HFFc6 (cell line): ENCODE data around the gene CD300LD. TPM values are rescaled to one million over a fixed set of nuclear protein-coding genes. Genes with fewer than 3 reads are reported as not detected.

Experiments used
- DNase-seq: peaks from one replicate; pipeline ENCODE4 v3.0.0-alpha.2; 2018
- H3K27ac Mint-ChIP-seq: 2 replicates; pipeline ENCODE4 v1.8.0; 2020; ENCODE audit warnings: mild to moderate bottlenecking, mixed read lengths
- H3K27me3 Mint-ChIP-seq: 2 replicates; pipeline ENCODE4 v1.8.0; 2021; ENCODE audit warnings: mild to moderate bottlenecking, moderate library complexity, mixed read lengths; ENCODE audit not compliant: insufficient read depth
- H3K36me3 Mint-ChIP-seq: 2 replicates; pipeline ENCODE4 v1.8.0; 2021; ENCODE audit warnings: low read depth, mixed read lengths
- H3K4me1 Mint-ChIP-seq: 2 replicates; pipeline ENCODE4 v1.8.0; 2020; ENCODE audit warnings: low read depth, mixed read lengths
- H3K4me3 Mint-ChIP-seq: 2 replicates; pipeline ENCODE4 v1.8.0; 2020; ENCODE audit warnings: mild to moderate bottlenecking, moderate library complexity, mixed read lengths
- H3K9me3 Mint-ChIP-seq: 2 replicates; pipeline ENCODE4 v1.8.0; 2020; ENCODE audit warnings: mild to moderate bottlenecking, mixed read lengths
- CTCF ChIP-seq: fragments of 200-600 bp; sonication (generic); IDR thresholded peaks from 2 replicates; pipeline ENCODE4 v1.5.0; 2021; ENCODE audit warnings: antibody characterized with exemption, mild to moderate bottlenecking
- total RNA-seq, 6 experiments: library from RNA; stranded (reverse); fragmentation: NEBNext Ultra II Directional; extraction: Animal tissue kit (Norgen Biotek cat#: 25700); gene quantifications; 2 replicates in 1 of 6; 3 replicates in 5 of 6; pipeline ENCODE4 v1.2.3, GENCODE V29; 2021

CD300LD gene
- total RNA-seq, 6 experiments from 2014 or later: not detected

GRCh38 chr17:74552037-74552436 is 40.0 kb downstream of the CD300LD start:
- no peak overlapping the region for H3K27ac Mint-ChIP-seq
- peaks cover 11% of the 10 kb centered on the region for H3K36me3 Mint-ChIP-seq
- DNase-seq: no peak
- H3K27me3 Mint-ChIP-seq: peaks cover 8% of the 10 kb centered on the region
- no peak overlapping the region for H3K4me3 Mint-ChIP-seq
- peaks cover 75% of the 10 kb centered on the region for H3K9me3 Mint-ChIP-seq
- H3K4me1 Mint-ChIP-seq: no peaks in the 10 kb centered on the region
- TF ChIP-seq CTCF: no peak

GRCh38 chr17:74550602-74551001 is 41.5 kb downstream of the CD300LD start:
- TF ChIP-seq CTCF: no peak

DNA sequence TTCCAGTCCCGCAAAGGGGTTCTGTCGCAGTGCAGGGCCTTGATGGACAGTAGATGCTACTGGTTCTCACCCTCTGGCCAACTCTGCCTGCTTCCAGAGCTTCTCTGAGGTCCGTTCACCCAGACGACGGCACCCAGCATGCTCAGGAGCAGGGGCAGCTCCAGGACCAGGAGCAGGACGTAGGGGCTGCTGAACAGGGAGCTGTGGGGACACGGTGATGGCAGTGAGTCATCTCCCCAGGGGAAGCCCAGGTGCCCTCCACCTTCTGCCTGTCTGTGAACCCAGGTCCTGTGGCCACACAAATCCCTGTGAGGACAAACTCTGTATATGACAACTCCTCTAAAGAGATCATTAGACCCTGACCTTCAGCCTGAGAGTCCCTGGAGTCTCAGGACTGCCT is 42.7 kb downstream of the CD300LD start:
- Mint-ChIP-seq H3K36me3 (peaks cover 11% of the 10 kb centered on the region), H3K27me3 (peaks cover 8% of the 10 kb centered on the region), H3K27ac (no peak overlapping the region), H3K4me1 (no peaks in the 10 kb centered on the region), H3K9me3 (peaks cover 77% of the 10 kb centered on the region), H3K4me3 (no peak overlapping the region)
- no peak for DNase-seq
- no peak for TF ChIP-seq CTCF

More at GRCh38 chr17:74550602-74551001, 41.5 kb downstream of the CD300LD start:
- Mint-ChIP-seq H3K27ac (no peak overlapping the region), H3K27me3 (peaks cover 8% of the 10 kb centered on the region), H3K36me3 (peaks cover 11% of the 10 kb centered on the region), H3K4me3 (no peak overlapping the region), H3K4me1 (no peaks in the 10 kb centered on the region), H3K9me3 (peaks cover 75% of the 10 kb centered on the region)
- no peak for DNase-seq

GRCh38 chr17:74547736-74548135 is 44.3 kb downstream of the CD300LD start:
- no peak overlapping the region for H3K4me3 Mint-ChIP-seq
- H3K9me3 Mint-ChIP-seq: peaks cover 80% of the 10 kb centered on the region
- H3K4me1 Mint-ChIP-seq: no peaks in the 10 kb centered on the region
- H3K27ac Mint-ChIP-seq: no peak overlapping the region
- no peak for TF ChIP-seq CTCF
- H3K27me3 Mint-ChIP-seq: peaks cover 8% of the 10 kb centered on the region
- DNase-seq: no peak
- H3K36me3 Mint-ChIP-seq: peaks cover 11% of the 10 kb centered on the region

DNA sequence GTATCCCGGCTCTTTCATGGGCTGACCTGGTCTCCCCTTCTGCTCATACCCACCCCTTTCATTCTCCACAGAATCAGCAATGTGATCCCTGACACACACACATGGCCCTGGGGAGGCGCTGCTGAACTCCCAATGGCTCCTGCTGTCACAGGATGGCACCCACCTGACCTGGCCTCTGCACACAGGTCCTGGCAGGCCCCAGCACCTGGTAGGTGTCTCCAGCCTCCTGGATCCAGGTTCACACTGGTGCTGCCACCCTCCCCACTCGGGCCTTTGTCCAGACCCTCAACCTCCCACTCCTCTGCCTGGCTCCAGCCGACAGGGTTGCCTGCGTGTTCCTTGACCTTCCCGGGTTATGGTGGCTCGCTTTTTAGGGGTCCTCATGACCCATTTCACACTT is 44.8 kb downstream of the CD300LD start:
- Mint-ChIP-seq H3K4me1 (no peaks in the 10 kb centered on the region), H3K27me3 (peaks cover 8% of the 10 kb centered on the region), H3K9me3 (peaks cover 84% of the 10 kb centered on the region), H3K36me3 (peaks cover 15% of the 10 kb centered on the region), H3K4me3 (no peak overlapping the region), H3K27ac (no peak overlapping the region)
- no peak for TF ChIP-seq CTCF
- DNase-seq: no peak

DNA sequence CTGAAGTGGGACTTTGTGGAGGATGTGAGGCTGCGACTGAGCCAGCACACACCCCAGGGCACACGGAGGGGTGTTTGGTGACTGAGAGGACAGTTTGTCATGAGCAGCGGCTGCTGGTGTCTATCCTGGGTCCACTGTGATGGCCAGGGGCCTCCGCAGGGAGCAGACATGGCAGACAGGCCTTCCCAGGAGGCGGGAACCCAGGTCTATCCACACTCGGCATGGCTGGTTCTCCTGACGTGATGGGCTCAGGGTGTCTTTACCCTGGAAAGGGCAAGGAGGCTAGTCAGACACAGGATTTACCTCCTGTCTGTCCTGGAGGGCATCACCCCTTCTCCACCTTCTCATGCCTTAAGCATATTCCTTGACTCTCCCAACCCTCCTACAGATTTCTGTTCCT is 45.5 kb downstream of the CD300LD start:
- Mint-ChIP-seq H3K9me3 (peaks cover 84% of the 10 kb centered on the region), H3K27me3 (peaks cover 8% of the 10 kb centered on the region), H3K36me3 (peaks cover 17% of the 10 kb centered on the region), H3K4me3 (no peak overlapping the region), H3K27ac (no peak overlapping the region), H3K4me1 (no peaks in the 10 kb centered on the region)
- no peak for TF ChIP-seq CTCF
- no peak for DNase-seq
